NCI-H82 treated with DMSO at 0.1 percent for 48 hours (cell line): ENCODE measurements around the gene TMEM42.
A peak's percentile ranks its signal among the peaks of the same experiment; 100 is the strongest.
"Not testable (repeated sequence)": the region's sequence is repeated elsewhere in the genome, so short reads cannot be mapped to it uniquely, and the experiment has no call there.

Experiments used
- DNase-seq: peaks from one replicate; lab custom pipeline; 2025; ENCODE audit not compliant: unreplicated experiment; lab: John Stamatoyannopoulos, UW

The TMEM42 gene

GRCh38 chr3:44861412-44862225 lies at the start of gene TMEM42:
Gene TMEM42 (plus strand): TSS chr3:44861912. CDS start chr3:44861925, 13 bp downstream.
- DNase-seq, result peak; percentile 50

- no peak for DNase-seq
Measured at GRCh38 chr3:44814751-44815150, 47.0 kb upstream of the TMEM42 start.

DNA sequence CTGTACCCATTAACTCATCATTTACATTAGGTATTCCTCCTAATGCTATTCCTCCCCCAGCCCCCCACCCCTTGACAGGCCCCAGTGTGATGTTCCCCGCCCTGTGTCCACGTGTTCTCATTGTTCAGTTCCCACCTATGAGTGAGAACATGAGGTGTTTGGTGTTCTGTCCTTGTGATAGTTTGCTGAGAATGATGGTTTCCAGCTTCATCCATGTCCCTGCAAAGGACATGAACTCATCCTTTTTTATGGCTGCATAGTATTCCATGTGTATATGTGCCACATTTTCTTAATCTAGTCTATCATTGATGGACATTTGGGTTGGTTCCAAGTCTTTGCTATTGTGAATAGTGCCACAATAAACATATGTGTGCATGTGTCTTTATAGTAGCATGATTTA lies 45.4 kb upstream of the TMEM42 start:
- not testable (repeated sequence) for DNase-seq

- not testable (repeated sequence) for DNase-seq
Measured at GRCh38 chr3:44821206-44821605, 40.5 kb upstream of the TMEM42 start.

DNA sequence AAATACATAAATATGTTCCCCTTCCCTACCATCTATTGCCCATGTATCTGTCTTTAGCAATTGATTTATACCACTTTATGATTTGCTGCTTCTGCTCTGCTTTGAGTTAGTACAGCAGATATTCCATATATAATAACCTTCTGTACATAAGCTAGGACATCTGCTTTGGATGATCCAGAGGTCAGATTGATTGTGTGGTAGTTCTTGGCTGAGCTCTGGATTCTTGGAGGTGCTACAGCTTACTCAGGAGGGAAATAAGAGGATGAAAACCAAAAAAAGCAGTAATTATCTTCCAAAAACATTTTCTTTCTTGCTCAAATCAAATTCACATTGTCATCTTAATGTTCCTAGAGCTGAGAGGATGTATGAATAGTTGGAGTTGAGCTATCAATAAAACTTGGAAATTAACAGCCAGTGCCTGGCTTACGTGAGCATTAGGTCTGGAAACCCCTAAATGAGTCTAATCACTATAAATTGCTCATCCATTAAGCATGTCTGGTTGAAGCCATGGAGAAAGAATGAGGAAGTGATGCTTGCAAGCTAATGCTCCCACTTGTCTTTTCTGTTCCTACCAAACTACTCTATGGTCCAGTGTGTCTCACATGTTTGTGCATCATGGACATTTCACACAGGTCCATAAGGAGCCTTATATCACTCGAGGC lies 36.3 kb upstream of the TMEM42 start:
- no peak for DNase-seq

GRCh38 chr3:44827196-44827595 lies 34.5 kb upstream of the TMEM42 start:
- DNase-seq, result no peak

GRCh38 chr3:44831232-44831631 lies 30.5 kb upstream of the TMEM42 start:
- no peak for DNase-seq

- no peak for DNase-seq
Measured at GRCh38 chr3:44832032-44832431, 29.7 kb upstream of the TMEM42 start.

DNA sequence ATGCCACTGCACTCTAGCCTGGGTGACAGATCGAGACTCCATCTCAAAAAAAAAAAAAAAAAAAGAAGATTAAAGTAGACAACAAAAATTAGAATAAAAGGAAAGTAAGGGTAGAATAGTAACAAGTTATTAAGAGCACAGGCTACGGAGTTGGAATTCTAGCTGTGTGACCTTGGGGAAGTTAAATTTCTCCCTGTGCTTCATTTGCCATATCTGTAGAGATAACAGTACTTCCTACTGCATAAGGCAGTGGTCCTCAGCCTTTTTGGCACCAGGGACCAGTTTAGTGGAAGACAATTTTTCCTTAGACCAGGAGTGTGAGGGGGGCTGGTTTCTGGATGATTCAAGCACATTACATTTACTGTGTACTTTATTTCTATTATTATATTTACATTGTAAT lies 28.7 kb upstream of the TMEM42 start:
- DNase-seq, result no peak

- DNase-seq, result no peak
Measured at GRCh38 chr3:44833394-44833793, 28.3 kb upstream of the TMEM42 start.

GRCh38 chr3:44835684-44836083 lies 26.0 kb upstream of the TMEM42 start:
- DNase-seq, result no peak

DNA sequence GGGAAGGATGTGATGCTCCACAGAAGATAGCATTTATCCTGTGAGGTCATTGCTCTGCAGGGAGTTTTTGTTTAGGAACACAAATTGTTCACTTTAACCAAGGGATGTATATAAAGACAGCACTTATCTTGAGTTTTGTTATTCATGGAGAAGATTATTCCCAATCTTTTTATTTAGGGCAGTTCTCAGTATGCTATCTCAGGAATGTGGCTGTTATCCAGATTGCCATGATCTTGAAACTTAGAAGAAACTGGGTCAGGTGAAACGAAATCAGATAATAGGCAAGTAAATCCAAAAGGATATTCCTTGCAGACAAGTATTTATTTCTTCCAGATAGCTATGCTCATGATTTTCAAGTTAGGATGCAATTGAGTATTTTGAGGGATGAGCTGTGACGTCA lies 19.3 kb upstream of the TMEM42 start:
- no peak for DNase-seq

DNA sequence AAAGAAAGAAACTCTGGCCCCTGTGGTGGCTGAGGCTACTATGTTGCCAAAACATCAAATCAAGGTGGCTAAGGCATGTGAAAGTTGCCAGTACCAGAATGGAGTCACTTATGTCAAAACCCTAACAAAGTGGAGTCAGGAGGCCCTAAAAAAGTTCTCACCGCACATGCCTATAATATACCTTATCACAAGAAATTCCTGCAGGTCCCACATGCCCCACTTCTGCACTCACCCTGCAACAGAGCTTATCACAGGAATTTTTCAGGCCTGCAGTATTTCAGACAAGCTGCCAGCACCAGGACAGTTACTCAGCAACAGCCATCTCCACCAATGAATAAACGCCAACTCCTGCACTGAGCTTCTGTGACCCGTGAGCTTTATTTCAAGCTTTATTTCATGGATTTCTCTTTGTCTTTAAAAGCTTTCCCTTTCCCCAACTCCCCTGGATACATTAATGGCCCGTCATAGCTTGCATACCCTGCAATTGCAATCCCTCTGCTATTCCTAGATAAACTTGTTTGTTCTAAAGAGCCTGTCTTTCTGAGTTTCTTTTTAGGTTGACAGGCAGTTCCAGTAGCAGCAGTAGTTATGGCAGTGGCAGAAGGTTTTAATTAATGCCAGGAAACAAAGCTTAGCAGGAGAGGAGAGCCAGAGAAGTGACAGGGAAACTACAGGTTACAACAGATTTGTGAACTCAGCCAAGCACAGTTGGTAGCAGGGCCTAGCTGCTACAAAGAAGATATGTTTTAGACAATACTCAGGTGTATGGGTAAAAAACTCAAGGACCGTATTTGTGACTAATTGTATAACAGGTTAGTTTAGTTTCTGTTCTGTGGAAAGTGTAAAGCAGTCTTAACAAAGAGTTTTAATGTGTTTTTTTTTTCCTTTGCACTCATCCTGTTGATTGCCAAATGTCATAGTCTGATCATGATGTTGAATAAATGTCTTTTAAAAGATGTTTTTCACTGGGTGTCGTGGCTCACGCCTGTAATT lies 15.9 kb upstream of the TMEM42 start:
- no peak for DNase-seq

DNA sequence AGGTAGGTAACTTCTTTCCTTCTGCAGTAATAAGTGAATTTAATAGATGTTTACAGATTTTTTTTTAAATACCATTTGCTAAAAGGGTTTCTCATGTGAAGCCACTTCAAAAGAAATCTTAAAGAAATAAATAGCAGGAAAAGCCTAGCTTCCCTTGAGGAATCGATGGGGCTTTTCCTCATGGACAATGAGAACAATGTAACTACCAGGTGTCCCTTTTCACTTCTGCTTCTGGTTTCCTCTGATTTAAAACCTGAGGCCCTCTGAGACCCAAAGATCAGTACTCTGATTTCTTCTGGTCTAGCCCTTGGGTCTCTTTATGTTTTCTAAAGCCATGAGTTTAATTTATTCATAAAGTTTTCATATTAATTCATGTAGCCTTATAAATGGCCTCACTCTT lies 13.1 kb upstream of the TMEM42 start:
- DNase-seq, result no peak

- not testable (repeated sequence) for DNase-seq
Measured at GRCh38 chr3:44856663-44857062, 5.0 kb upstream of the TMEM42 start.

DNA sequence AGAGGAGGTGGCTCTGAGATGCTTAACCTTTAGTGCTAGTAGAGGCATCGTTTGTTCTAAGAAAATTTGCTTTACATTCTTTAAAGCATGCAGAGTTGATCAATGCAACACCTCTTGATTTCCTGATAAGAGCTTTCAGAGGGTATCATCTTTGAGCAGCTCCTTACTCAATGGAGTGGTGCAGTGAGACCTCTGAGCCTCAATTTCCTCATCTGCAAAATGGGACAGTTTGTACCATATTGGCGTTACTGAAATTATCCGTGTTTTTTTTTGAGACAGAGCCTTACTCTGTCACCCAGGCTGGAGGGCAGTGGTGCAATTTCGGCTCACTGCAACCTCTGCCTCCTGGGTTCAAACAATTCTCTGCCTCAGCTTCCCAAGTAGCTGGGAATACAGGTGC lies 1.6 kb upstream of the TMEM42 start:
- no peak for DNase-seq

DNA sequence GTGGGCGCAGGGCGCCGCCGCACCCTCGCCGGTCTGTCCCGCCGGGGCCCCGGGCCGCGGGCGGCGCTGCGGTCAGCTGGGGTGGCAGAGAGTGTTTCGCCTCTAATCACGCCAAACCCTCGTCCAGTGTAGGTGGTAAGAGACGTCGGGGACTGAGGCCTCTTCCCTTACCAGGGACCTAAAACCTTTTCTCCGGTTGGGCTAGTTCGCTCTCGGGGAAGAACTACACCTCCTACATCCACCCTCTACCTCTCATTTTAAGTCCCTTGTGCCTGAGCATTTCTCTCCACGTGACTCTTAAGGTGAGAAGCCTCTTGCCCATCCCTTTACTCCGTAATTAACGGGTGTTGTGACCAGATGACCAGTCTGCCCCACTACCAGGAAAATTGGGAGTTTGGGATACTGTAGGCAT lies 520 bp downstream of the TMEM42 start:
- DNase-seq, result no peak

DNA sequence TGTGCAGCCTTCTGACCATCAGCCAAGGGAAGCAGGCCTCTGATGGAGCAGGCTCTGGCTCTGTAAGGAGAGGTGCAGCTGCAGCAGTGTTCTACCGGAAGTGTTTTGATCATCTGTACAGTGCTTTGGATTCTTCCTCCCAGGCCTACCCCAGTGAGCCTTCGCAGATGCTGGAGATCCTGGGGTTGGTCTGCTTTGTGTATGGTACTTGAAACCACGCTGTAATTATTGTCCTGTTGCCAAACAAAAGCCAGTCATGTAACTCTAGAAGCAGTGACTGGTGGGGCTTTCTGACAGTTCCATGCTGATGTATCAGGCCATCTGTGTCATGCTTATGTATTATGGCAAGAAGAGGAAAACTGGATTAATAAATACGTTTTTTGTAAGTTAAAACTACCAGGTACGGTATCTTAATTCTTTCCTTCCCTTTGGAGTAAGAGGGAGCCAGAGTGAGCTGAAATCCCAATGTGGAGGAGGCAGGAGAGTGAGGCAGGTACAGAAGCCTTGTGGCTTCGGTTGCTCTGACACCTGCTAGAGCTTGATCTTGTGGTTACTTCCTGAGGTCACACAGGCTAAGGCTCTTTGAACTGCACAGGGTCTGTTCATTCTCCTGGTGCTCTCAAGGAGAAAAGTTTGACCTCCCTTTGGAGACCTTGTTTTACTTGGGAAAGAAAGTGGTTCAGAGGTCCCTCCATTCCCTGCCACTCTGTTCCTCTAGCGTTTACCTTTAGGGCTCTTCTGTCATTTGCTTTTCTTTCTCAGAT lies 3.7 kb downstream of the TMEM42 start:
- no peak for DNase-seq

- DNase-seq, result no peak
Measured at GRCh38 chr3:44867421-44868111, 5.9 kb downstream of the TMEM42 start.
